WTC11 (cell line): ENCODE results near the gene SIGMAR1. TPM values are rescaled to one million over a fixed set of nuclear protein-coding genes. Genes with fewer than 3 reads are reported as not detected.
A peak's percentile ranks its signal among the peaks of the same experiment; 100 is the strongest.

Experiments used
- CREB1 ChIP-seq: sonication (generic); formaldehyde crosslinking; IDR thresholded peaks from 2 replicates; pipeline ENCODE4 v1.8.0; 2023; ENCODE audit warnings: mild to moderate bottlenecking, missing genetic modification reagents
- ELF4 ChIP-seq: sonication (generic); formaldehyde crosslinking; IDR thresholded peaks from 2 replicates; pipeline ENCODE4 v1.8.1; 2022; ENCODE audit warnings: low read depth, mild to moderate bottlenecking, moderate library complexity, missing genetic modification reagents
- EMX1 ChIP-seq: fragments of 250-450 bp; sonication (Bioruptor Pico); IDR thresholded peaks from 2 replicates; pipeline ENCODE4 v1.8.0; 2021; ENCODE audit warnings: mild to moderate bottlenecking
- ESRRA ChIP-seq: sonication (generic); formaldehyde crosslinking; IDR thresholded peaks from 2 replicates; pipeline ENCODE4 v1.8.1; 2022; ENCODE audit warnings: mild to moderate bottlenecking, missing genetic modification reagents, borderline replicate concordance
- ETV6 ChIP-seq: sonication (generic); formaldehyde crosslinking; IDR thresholded peaks from 2 replicates; pipeline ENCODE4 v1.8.1; 2022; ENCODE audit warnings: mild to moderate bottlenecking, missing genetic modification reagents
- FOXJ3 ChIP-seq: sonication (generic); formaldehyde crosslinking; IDR thresholded peaks from 2 replicates; pipeline ENCODE4 v1.9.0; 2021; ENCODE audit warnings: missing genetic modification reagents, mild to moderate bottlenecking, borderline replicate concordance
- FOXK1 ChIP-seq: sonication (generic); formaldehyde crosslinking; IDR thresholded peaks from 2 replicates; pipeline ENCODE4 v1.8.0; 2022; ENCODE audit warnings: mild to moderate bottlenecking, moderate library complexity, missing genetic modification reagents
- GTF2I ChIP-seq: fragments of 250-450 bp; sonication (Bioruptor Pico); conservative IDR thresholded peaks from 2 replicates; pipeline ENCODE4 v1.4.0; 2021; ENCODE audit warnings: mild to moderate bottlenecking
- IRF2 ChIP-seq: sonication (generic); formaldehyde crosslinking; IDR thresholded peaks from 2 replicates; pipeline ENCODE4 v1.8.0; 2022; ENCODE audit warnings: low read depth, missing genetic modification reagents, borderline replicate concordance
- JAZF1 ChIP-seq: fragments of 250-450 bp; sonication (Bioruptor Pico); IDR thresholded peaks from 2 replicates; pipeline ENCODE4 v1.9.0; 2021; ENCODE audit warnings: moderate library complexity, mild to moderate bottlenecking, inconsistent platforms
- JUN ChIP-seq: sonication (generic); formaldehyde crosslinking; IDR thresholded peaks from 2 replicates; pipeline ENCODE4 v1.8.0; 2023; ENCODE audit warnings: mild to moderate bottlenecking, missing genetic modification reagents
- NFE2L1 ChIP-seq: sonication (generic); formaldehyde crosslinking; IDR thresholded peaks from 2 replicates; pipeline ENCODE4 v1.8.1; 2023; ENCODE audit warnings: missing genetic modification reagents
- OVOL2 ChIP-seq: fragments of 250-450 bp; sonication (Bioruptor Pico); IDR thresholded peaks from 2 replicates; pipeline ENCODE4 v1.9.0; 2021; ENCODE audit warnings: mild to moderate bottlenecking, borderline replicate concordance
- PRRX2 ChIP-seq: fragments of 250-450 bp; sonication (Bioruptor Pico); IDR thresholded peaks from 2 replicates; pipeline ENCODE4 v1.8.0; 2021; ENCODE audit warnings: mild to moderate bottlenecking
- SMAD3 ChIP-seq: sonication (generic); formaldehyde crosslinking; IDR thresholded peaks from 2 replicates; pipeline ENCODE4 v1.8.0; 2022; ENCODE audit warnings: missing genetic modification reagents, mild to moderate bottlenecking, borderline replicate concordance
- TP53 ChIP-seq: sonication (generic); formaldehyde crosslinking; IDR thresholded peaks from 2 replicates; pipeline ENCODE4 v1.8.1; 2023; ENCODE audit warnings: mild to moderate bottlenecking, missing genetic modification reagents
- ZBTB21 ChIP-seq: sonication (generic); formaldehyde crosslinking; IDR thresholded peaks from 2 replicates; pipeline ENCODE4 v1.8.1; 2023; ENCODE audit warnings: mild to moderate bottlenecking, missing genetic modification reagents, borderline replicate concordance
- ZNF121 ChIP-seq: sonication (generic); formaldehyde crosslinking; IDR thresholded peaks from 2 replicates; pipeline ENCODE4 v1.8.0; 2023; ENCODE audit warnings: missing genetic modification reagents
- ZNF219 ChIP-seq: sonication (generic); formaldehyde crosslinking; IDR thresholded peaks from 2 replicates; pipeline ENCODE4 v1.8.0; 2023; ENCODE audit warnings: missing genetic modification reagents, mild to moderate bottlenecking, borderline replicate concordance
- ZNF232 ChIP-seq: sonication (generic); formaldehyde crosslinking; IDR thresholded peaks from 2 replicates; pipeline ENCODE4 v1.8.0; 2022; ENCODE audit warnings: mild to moderate bottlenecking, missing genetic modification reagents
- ZNF263 ChIP-seq: sonication (generic); formaldehyde crosslinking; IDR thresholded peaks from 2 replicates; pipeline ENCODE4 v1.8.1; 2022; ENCODE audit warnings: low read depth, mild to moderate bottlenecking, moderate library complexity, missing genetic modification reagents
- ZNF317 ChIP-seq: sonication (generic); formaldehyde crosslinking; IDR thresholded peaks from 2 replicates; pipeline ENCODE4 v1.8.1; 2023; ENCODE audit warnings: low read depth, mild to moderate bottlenecking, moderate library complexity, missing genetic modification reagents, borderline replicate concordance
- ZNF416 ChIP-seq: fragments of 250-450 bp; sonication (Bioruptor Pico); IDR thresholded peaks from 2 replicates; pipeline ENCODE4 v1.9.0; 2021; ENCODE audit warnings: mild to moderate bottlenecking, inconsistent platforms
- ZNF423 ChIP-seq: fragments of 250-450 bp; sonication (Bioruptor Pico); IDR thresholded peaks from 2 replicates; pipeline ENCODE4 v2.1.2; 2022; ENCODE audit warnings: mild to moderate bottlenecking, moderate library complexity
- total RNA-seq: library from RNA; stranded (reverse); gene quantifications from 3 replicates; pipeline ENCODE4 v1.2.3, GENCODE V29; 2021
- TF ChIP-seq, protein P1 (sequence below): sonication (generic); formaldehyde crosslinking; IDR thresholded peaks from 2 replicates; pipeline ENCODE4 v1.8.0; 2022; ENCODE audit warnings: missing genetic modification reagents
- TF ChIP-seq, protein P2 (sequence below): fragments of 250-450 bp; sonication (Bioruptor Pico); IDR thresholded peaks from 2 replicates; pipeline ENCODE4 v2.1.2; 2022; ENCODE audit warnings: mild to moderate bottlenecking, moderate library complexity
- TF ChIP-seq, protein P3 (sequence below): fragments of 250-450 bp; sonication (Bioruptor Pico); IDR thresholded peaks from 2 replicates; pipeline ENCODE4 v1.8.0; 2021; ENCODE audit warnings: mild to moderate bottlenecking
- TF ChIP-seq, protein P4 (sequence below): sonication (generic); formaldehyde crosslinking; IDR thresholded peaks from 2 replicates; pipeline ENCODE4 v1.8.1; 2023; ENCODE audit warnings: mild to moderate bottlenecking, missing genetic modification reagents, moderate library complexity
- TF ChIP-seq, protein P5 (sequence below): sonication (generic); formaldehyde crosslinking; IDR thresholded peaks from 2 replicates; pipeline ENCODE4 v1.8.1; 2022; ENCODE audit warnings: mild to moderate bottlenecking, moderate library complexity, missing genetic modification reagents
- TF ChIP-seq, protein P6 (sequence below): fragments of 200-600 bp; IDR thresholded peaks from 2 replicates; pipeline ENCODE4 v1.8.0; 2022; ENCODE audit warnings: antibody characterized with exemption

The SIGMAR1 gene
- total RNA-seq, 1 experiment from 2014 or later: 108 TPM

DNA sequence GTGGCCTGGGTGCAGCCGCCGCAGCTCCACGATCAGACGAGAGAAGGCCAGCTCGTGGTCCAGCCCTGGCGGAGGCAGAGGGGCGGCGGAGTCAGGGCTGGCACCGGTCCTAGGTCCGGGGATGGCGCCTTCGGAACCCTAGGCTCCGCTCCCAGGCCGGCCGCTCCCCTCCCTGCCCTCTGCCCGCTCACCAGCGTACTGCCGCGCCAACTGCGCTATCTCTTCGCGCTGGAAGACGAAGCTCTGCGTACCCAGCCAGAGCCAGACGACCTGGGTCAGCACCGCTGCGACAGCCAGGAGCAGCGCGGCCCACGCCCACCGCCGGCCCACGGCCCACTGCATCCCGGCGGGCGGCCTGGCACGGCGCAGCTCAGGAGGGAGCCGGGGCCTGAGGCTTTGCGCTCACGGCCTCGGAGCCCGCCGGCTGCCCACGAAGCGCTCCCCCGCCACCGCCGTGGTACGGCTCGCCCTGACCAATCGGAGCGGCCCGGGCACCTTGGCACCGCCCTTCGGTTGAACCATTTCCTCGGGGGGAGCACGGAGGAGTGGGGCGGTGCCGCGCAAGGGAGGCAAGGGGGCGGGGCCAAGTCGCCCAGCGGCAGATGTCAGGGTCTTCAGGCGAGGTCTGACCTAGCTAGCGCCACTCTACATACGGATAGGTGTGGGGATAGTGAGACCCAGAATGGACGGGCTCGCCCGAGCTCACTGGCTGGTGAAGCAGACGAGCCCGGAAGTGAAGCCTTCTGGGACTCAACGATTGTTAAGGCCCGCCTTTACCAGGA lies at the start of gene SIGMAR1 (continued):
- TF ChIP-seq SMAD3 (CRISPR knock-in tag) (peak; percentile 67; the same call in 1 of the 2 replicates), ZNF423 (CRISPR knock-in tag) (no peak), ELF4 (CRISPR knock-in tag) (0 out of 2 replicates have a peak, but pooled peaks have one; percentile 41), ZNF263 (CRISPR knock-in tag) (peak; percentile 49; the same call in 1 of the 2 replicates), EMX1 (CRISPR knock-in tag) (no peak), ZNF121 (no peak), JAZF1 (CRISPR knock-in tag) (no peak), OVOL2 (CRISPR knock-in tag) (no peak), FOXJ3 (CRISPR knock-in tag) (no peak), ETV6 (CRISPR knock-in tag) (peak; percentile 88), ZNF416 (no peak), ZBTB21 (peak; percentile 59), NFE2L1 (peak; percentile 61; the same call in 1 of the 2 replicates), PRRX2 (CRISPR knock-in tag) (no peak), JUN (CRISPR knock-in tag) (no peak; the same call in 1 of the 2 replicates), GTF2I (CRISPR knock-in tag) (no peak), ZNF232 (CRISPR knock-in tag) (no peak; the same call in 1 of the 2 replicates), ZNF317 (peak; percentile 57; the same call in 1 of the 2 replicates), IRF2 (CRISPR knock-in tag) (no peak), ZNF219 (CRISPR knock-in tag) (no peak), ESRRA (CRISPR knock-in tag) (0 out of 2 replicates have a peak, but pooled peaks have one; percentile 70), CREB1 (CRISPR knock-in tag) (peak; percentile 85), TP53 (CRISPR knock-in tag) (peak; percentile 91), FOXK1 (CRISPR knock-in tag) (peak; percentile 72)
- TF ChIP-seq, protein P1, sequence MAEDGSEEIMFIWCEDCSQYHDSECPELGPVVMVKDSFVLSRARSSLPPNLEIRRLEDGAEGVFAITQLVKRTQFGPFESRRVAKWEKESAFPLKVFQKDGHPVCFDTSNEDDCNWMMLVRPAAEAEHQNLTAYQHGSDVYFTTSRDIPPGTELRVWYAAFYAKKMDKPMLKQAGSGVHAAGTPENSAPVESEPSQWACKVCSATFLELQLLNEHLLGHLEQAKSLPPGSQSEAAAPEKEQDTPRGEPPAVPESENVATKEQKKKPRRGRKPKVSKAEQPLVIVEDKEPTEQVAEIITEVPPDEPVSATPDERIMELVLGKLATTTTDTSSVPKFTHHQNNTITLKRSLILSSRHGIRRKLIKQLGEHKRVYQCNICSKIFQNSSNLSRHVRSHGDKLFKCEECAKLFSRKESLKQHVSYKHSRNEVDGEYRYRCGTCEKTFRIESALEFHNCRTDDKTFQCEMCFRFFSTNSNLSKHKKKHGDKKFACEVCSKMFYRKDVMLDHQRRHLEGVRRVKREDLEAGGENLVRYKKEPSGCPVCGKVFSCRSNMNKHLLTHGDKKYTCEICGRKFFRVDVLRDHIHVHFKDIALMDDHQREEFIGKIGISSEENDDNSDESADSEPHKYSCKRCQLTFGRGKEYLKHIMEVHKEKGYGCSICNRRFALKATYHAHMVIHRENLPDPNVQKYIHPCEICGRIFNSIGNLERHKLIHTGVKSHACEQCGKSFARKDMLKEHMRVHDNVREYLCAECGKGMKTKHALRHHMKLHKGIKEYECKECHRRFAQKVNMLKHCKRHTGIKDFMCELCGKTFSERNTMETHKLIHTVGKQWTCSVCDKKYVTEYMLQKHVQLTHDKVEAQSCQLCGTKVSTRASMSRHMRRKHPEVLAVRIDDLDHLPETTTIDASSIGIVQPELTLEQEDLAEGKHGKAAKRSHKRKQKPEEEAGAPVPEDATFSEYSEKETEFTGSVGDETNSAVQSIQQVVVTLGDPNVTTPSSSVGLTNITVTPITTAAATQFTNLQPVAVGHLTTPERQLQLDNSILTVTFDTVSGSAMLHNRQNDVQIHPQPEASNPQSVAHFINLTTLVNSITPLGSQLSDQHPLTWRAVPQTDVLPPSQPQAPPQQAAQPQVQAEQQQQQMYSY: no peak
- TF ChIP-seq, protein P2, sequence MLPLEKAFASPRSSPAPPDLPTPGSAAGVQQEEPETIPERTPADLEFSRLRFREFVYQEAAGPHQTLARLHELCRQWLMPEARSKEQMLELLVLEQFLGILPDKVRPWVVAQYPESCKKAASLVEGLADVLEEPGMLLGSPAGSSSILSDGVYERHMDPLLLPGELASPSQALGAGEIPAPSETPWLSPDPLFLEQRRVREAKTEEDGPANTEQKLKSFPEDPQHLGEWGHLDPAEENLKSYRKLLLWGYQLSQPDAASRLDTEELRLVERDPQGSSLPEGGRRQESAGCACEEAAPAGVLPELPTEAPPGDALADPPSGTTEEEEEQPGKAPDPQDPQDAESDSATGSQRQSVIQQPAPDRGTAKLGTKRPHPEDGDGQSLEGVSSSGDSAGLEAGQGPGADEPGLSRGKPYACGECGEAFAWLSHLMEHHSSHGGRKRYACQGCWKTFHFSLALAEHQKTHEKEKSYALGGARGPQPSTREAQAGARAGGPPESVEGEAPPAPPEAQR (CRISPR knock-in tag): no peak
- TF ChIP-seq, protein P3, sequence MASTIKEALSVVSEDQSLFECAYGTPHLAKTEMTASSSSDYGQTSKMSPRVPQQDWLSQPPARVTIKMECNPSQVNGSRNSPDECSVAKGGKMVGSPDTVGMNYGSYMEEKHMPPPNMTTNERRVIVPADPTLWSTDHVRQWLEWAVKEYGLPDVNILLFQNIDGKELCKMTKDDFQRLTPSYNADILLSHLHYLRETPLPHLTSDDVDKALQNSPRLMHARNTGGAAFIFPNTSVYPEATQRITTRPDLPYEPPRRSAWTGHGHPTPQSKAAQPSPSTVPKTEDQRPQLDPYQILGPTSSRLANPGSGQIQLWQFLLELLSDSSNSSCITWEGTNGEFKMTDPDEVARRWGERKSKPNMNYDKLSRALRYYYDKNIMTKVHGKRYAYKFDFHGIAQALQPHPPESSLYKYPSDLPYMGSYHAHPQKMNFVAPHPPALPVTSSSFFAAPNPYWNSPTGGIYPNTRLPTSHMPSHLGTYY (CRISPR knock-in tag): no peak
- TF ChIP-seq, protein P4, sequence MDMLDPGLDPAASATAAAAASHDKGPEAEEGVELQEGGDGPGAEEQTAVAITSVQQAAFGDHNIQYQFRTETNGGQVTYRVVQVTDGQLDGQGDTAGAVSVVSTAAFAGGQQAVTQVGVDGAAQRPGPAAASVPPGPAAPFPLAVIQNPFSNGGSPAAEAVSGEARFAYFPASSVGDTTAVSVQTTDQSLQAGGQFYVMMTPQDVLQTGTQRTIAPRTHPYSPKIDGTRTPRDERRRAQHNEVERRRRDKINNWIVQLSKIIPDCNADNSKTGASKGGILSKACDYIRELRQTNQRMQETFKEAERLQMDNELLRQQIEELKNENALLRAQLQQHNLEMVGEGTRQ (CRISPR knock-in tag): peak; percentile 26
- TF ChIP-seq, protein P5, sequence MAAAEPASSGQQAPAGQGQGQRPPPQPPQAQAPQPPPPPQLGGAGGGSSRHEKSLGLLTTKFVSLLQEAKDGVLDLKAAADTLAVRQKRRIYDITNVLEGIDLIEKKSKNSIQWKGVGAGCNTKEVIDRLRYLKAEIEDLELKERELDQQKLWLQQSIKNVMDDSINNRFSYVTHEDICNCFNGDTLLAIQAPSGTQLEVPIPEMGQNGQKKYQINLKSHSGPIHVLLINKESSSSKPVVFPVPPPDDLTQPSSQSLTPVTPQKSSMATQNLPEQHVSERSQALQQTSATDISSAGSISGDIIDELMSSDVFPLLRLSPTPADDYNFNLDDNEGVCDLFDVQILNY: peak; percentile 91
- TF ChIP-seq, protein P6, sequence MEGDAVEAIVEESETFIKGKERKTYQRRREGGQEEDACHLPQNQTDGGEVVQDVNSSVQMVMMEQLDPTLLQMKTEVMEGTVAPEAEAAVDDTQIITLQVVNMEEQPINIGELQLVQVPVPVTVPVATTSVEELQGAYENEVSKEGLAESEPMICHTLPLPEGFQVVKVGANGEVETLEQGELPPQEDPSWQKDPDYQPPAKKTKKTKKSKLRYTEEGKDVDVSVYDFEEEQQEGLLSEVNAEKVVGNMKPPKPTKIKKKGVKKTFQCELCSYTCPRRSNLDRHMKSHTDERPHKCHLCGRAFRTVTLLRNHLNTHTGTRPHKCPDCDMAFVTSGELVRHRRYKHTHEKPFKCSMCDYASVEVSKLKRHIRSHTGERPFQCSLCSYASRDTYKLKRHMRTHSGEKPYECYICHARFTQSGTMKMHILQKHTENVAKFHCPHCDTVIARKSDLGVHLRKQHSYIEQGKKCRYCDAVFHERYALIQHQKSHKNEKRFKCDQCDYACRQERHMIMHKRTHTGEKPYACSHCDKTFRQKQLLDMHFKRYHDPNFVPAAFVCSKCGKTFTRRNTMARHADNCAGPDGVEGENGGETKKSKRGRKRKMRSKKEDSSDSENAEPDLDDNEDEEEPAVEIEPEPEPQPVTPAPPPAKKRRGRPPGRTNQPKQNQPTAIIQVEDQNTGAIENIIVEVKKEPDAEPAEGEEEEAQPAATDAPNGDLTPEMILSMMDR: no peak
